Tibial nerve (tissue), 4 donors: Measurements from ENCODE around the gene TTC21B.

ENCODE experiments used
- CTCF ChIP-seq, 5 experiments: fragments of 200-600 bp in 3 of 5; fragments of 450-650 bp in 2 of 5; sonication (generic) in 3 of 5; IDR thresholded peaks; one replicate each; pipeline ENCODE4 v1.5.1; 2016 to 2019; ENCODE audit warnings: antibody characterized with exemption in 5 of 5, mild to moderate bottlenecking in 3 of 5, moderate library complexity in 2 of 5
- EP300 ChIP-seq, 2 donors: sonication (generic); formaldehyde crosslinking; IDR thresholded peaks; one replicate each; pipeline ENCODE4 v1.6.1; 2017; ENCODE audit warnings: antibody characterized with exemption in 2 of 2, mild to moderate bottlenecking in 1 of 2
- POLR2A ChIP-seq, 2 donors: fragments of 450-650 bp; IDR thresholded peaks; one replicate each; pipeline ENCODE4 v1.6.1; 2017; ENCODE audit warnings: antibody characterized with exemption in 2 of 2, mild to moderate bottlenecking in 2 of 2, moderate library complexity in 2 of 2

GRCh38 chr2:165989851-165990250, 36.3 kb upstream of the TTC21B start:
- TF ChIP-seq CTCF (IDR thresholded peaks at IDR 0.05) (no peak), POLR2A (IDR thresholded peaks at IDR 0.05) (no peak), EP300 (IDR thresholded peaks at IDR 0.05) (no peak)
